ENCODE data around the gene PDE9A. TPM values are rescaled to one million over a fixed set of nuclear protein-coding genes. Genes with fewer than 3 reads are reported as not detected.

The PDE9A gene
- total RNA-seq, 1 donor from 2014 or later, result 31.4 TPM

DNA sequence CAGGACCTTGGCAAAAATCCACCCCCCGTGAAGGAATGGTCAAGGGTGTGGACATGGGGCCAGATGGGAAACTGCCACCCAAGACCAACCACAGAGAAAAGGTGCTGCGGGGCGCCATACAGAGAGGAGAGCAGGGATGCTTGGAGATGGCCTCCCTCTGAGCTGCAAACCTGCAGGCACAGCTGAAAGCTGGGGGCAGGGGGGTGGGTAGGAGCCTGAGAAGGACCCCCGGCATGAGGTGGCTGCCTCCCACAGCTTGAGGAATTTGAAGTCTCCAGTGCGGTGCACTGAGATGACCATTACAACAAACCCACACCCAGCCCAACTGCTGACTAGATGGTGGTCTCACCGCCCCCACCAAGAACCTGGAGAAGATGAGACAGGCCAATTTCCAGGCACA is 141.1 kb downstream of the PDE9A start:
- Mint-ChIP-seq H3K27me3 (ENCODE audit: low read depth) (peaks cover 30% of the 10 kb centered on the region), H3K9me3 (no peaks in the 10 kb centered on the region), H3K27ac (ENCODE audit: unreplicated experiment) (no peak overlapping the region), H3K4me3 (no peak overlapping the region), H3K4me1 (no peaks in the 10 kb centered on the region), H3K36me3 (ENCODE audit: low read depth) (no peaks in the 10 kb centered on the region)
- TF ChIP-seq, protein P1, sequence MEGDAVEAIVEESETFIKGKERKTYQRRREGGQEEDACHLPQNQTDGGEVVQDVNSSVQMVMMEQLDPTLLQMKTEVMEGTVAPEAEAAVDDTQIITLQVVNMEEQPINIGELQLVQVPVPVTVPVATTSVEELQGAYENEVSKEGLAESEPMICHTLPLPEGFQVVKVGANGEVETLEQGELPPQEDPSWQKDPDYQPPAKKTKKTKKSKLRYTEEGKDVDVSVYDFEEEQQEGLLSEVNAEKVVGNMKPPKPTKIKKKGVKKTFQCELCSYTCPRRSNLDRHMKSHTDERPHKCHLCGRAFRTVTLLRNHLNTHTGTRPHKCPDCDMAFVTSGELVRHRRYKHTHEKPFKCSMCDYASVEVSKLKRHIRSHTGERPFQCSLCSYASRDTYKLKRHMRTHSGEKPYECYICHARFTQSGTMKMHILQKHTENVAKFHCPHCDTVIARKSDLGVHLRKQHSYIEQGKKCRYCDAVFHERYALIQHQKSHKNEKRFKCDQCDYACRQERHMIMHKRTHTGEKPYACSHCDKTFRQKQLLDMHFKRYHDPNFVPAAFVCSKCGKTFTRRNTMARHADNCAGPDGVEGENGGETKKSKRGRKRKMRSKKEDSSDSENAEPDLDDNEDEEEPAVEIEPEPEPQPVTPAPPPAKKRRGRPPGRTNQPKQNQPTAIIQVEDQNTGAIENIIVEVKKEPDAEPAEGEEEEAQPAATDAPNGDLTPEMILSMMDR (conservative IDR thresholded peaks at IDR 0.05), result no peak
- DNase-seq (ENCODE audit: low read depth, low spot score), result no peak

DNA sequence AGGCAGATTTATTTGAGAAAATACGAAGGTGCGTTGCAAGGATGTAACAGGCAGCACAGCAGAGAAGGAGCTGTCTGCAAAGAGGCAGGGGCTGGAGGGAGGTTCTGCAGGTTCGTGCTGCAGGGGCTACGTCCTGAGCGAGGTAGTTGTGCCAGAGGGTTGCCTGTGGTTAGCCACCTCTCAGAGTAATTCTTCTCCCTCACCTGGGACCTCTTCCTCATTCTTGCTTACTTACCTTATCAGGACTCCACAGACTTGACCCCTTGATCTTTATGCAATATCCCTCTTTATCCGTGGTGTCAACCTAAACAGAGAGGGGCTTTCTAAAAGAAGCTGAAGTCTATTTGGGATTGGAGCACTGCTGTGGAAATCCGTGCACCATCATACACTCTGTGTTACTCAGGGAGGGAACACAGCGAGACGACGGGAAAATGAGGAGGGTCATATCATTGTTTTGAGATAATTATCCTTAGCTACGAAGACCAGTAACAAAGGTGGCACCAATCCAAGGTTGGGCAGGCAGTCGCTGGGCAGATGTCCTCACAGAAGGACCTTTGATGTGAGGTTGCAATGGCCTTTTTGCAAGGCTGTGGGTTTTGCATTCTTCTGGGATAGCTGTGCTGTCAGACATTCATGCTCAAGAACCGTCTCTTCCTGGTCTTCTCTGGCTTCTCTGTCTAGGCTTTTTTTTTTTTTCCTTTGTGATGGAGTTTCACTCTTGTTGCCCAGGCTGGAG is 143.1 kb downstream of the PDE9A start:
- no peaks in the 10 kb centered on the region for H3K9me3 Mint-ChIP-seq
- no peak overlapping the region for H3K27ac Mint-ChIP-seq (ENCODE audit: unreplicated experiment)
- H3K27me3 Mint-ChIP-seq (ENCODE audit: low read depth), result peaks cover 16% of the 10 kb centered on the region

DNA sequence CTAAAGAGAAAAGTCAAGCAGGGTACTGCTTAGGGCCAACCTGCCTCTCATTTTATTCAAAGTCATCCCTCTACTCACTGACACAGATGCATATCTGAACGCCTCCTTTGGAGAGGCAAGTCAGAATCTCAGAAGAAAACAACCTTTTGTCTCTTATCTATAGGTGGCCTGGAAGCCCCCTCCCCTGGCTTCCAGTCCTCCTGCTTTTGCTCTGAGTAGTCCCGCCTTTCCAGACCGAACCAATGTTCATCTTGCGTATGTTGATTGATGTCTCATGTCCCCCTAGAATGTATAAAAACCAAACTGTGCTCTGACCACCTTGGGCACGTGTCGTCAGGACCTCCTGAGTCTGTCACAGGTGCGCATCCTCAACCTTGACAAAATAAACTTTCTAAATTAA is 144.1 kb downstream of the PDE9A start:
- TF ChIP-seq, protein P1 (conservative IDR thresholded peaks at IDR 0.05), result no peak
- H3K36me3 Mint-ChIP-seq (ENCODE audit: low read depth), result no peaks in the 10 kb centered on the region
- no peak overlapping the region for H3K4me3 Mint-ChIP-seq
- peaks cover 11% of the 10 kb centered on the region for H3K27me3 Mint-ChIP-seq (ENCODE audit: low read depth)
- H3K4me1 Mint-ChIP-seq, result no peaks in the 10 kb centered on the region
- no peak overlapping the region for H3K27ac Mint-ChIP-seq (ENCODE audit: unreplicated experiment)
- DNase-seq (ENCODE audit: low read depth, low spot score), result no peak
- no peaks in the 10 kb centered on the region for H3K9me3 Mint-ChIP-seq

More for the DNA sequence above, 143.1 kb downstream of the PDE9A start:
- DNase-seq (ENCODE audit: low read depth, low spot score), result no peak
- TF ChIP-seq, protein P1 (conservative IDR thresholded peaks at IDR 0.05), result no peak
- Mint-ChIP-seq H3K4me3 (no peak overlapping the region), H3K4me1 (no peaks in the 10 kb centered on the region), H3K36me3 (ENCODE audit: low read depth) (no peaks in the 10 kb centered on the region)

DNA sequence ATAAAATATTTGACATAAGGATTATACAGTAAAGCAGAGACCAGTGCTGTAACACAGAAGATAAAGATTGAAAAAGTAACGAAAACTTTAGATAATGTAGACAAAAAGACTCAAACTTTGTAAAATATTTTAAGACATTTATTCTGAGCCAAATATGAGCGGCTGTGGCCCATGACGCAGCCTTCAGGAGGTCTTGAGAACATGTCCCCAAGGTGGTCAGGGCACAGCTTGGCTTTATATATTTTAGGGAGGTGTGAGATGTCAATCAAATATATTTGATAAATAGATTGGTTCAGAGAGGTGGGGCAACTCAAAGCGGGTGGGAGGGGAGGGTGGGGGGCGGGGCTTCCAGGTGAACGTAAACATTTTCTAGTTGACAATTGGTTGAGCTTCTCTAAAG is 144.7 kb downstream of the PDE9A start:
- H3K27me3 Mint-ChIP-seq (ENCODE audit: low read depth), result peaks cover 11% of the 10 kb centered on the region
- no peak overlapping the region for H3K4me3 Mint-ChIP-seq
- H3K36me3 Mint-ChIP-seq (ENCODE audit: low read depth), result no peaks in the 10 kb centered on the region
- TF ChIP-seq, protein P1 (conservative IDR thresholded peaks at IDR 0.05), result no peak
- no peaks in the 10 kb centered on the region for H3K4me1 Mint-ChIP-seq
- no peak for DNase-seq (ENCODE audit: low read depth, low spot score)
- H3K9me3 Mint-ChIP-seq, result no peaks in the 10 kb centered on the region
- H3K27ac Mint-ChIP-seq (ENCODE audit: unreplicated experiment), result no peak overlapping the region

DNA sequence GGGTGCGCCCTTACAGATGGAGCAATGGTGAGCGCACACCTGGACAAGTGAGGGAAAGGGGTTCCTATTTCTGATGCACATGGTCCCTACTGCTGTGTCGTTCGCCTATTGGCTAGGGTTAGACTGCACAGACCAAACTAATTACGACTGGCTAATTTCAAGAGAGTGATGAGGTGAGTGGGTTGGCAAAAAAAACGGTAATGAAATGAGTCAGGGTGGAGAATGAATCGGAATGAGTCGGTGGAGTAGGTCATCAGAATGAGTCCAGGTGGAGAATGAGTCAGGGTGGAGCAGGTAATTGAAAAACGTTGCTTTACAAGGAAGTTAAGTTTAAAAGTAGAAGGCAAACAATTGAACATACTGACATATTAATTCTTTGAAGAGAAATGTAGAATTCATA is 146.1 kb downstream of the PDE9A start:
- H3K4me1 Mint-ChIP-seq, result no peaks in the 10 kb centered on the region
- TF ChIP-seq, protein P1 (conservative IDR thresholded peaks at IDR 0.05), result no peak
- no peaks in the 10 kb centered on the region for H3K9me3 Mint-ChIP-seq
- peaks cover 7% of the 10 kb centered on the region for H3K27me3 Mint-ChIP-seq (ENCODE audit: low read depth)
- no peaks in the 10 kb centered on the region for H3K36me3 Mint-ChIP-seq (ENCODE audit: low read depth)
- H3K27ac Mint-ChIP-seq (ENCODE audit: unreplicated experiment), result no peak overlapping the region
- no peak for DNase-seq (ENCODE audit: low read depth, low spot score)
- no peak overlapping the region for H3K4me3 Mint-ChIP-seq

All from neural crest cell (in vitro differentiated cells).